Medulla oblongata (tissue), 1 donor: ENCODE results near the gene GFER.

Source experiments
- DNase-seq: peaks from one replicate; pipeline ENCODE4 v3.0.0-alpha.2; 2015; ENCODE audit errors: extremely low spot score

Gene GFER

GRCh38 chr16:1974157-1975070, 9.6 kb upstream of the GFER start:
- DNase-seq: no peak

DNA sequence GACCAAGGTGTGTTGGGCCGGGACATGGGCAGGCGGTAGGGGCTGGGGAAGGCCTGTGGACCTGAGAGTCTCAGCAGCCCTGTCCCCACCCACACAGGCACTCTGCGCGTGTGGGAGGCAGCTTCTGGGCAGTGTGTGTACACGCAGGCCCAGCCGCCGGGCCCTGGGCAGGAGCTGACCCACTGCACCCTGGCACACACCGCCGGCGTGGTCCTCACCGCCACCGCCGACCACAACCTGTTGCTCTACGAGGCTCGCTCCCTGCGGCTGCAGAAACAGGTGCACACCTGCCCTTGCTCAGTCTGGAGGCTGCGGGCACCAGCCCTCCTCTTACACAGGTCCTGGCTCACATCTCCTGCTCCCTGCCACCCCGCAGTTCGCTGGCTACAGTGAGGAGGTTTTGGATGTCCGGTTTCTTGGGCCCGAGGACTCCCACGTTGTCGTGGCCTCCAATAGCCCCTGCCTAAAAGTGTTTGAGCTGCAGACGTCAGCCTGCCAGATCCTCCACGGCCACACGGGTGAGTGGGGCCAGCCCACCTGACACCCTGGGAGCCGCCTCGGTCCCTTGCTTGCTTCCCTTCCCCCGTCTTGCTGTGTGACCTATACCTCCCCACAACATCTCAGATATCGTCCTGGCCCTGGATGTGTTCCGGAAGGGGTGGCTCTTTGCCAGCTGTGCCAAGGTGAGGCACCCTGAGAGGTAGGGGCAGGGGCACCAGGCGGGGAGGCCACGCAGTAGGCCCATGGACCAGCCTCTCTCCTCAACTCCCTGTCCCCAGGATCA, 8.4 kb upstream of the GFER start:
- no peak for DNase-seq

DNA sequence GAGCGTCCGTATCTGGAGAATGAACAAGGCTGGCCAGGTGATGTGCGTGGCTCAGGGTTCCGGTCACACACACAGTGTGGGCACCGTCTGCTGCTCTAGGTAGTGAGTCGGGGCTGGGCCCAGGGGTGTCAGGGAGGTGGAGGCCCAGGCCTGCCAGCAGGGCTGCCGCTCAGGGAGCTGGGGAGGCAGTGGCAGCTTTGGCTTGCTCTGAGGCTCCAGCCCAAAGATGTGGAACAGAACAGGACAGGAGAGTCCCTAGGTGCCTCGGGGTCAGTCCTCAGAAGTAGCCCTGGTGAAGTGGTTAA, 7.8 kb upstream of the GFER start:
- no peak for DNase-seq

DNA sequence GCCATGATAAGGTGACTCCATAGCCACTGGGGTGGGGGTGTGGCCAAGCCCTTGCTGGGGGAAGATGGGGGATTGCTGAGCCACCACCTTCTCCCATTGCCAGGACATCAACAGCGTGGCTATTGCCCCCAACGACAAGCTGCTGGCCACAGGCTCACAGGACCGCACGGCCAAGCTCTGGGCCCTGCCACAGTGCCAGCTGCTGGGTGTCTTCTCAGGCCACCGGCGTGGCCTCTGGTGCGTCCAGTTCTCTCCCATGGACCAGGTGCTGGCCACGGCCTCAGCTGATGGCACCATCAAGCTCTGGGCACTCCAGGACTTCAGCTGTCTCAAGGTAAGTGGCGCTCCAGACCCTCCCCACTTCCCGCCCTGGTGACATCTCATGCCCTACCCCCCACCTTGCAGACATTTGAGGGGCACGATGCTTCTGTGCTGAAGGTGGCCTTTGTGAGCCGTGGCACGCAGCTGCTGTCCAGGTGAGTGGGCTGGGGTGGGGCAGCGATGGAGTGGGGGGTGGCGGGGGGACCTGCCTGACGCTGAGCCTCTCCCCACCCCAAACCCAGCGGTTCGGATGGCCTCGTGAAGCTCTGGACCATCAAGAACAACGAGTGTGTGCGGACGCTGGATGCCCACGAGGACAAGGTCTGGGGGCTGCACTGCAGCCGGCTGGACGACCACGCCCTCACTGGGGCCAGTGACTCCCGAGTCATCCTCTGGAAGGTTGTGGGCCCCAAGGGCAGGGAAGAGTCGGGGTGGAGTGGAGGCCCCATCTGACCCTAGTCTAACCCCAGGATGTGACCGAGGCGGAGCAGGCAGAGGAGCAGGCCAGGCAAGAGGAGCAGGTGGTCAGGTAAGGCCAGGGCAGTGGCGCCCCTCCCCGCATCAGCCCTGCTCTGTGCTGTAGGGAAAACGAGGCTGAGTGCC, 6.8 kb upstream of the GFER start:
- no peak for DNase-seq

- DNase-seq: no peak
These were observed 6.1 kb upstream of the GFER start for GRCh38 chr16:1977875-1978268.

DNA sequence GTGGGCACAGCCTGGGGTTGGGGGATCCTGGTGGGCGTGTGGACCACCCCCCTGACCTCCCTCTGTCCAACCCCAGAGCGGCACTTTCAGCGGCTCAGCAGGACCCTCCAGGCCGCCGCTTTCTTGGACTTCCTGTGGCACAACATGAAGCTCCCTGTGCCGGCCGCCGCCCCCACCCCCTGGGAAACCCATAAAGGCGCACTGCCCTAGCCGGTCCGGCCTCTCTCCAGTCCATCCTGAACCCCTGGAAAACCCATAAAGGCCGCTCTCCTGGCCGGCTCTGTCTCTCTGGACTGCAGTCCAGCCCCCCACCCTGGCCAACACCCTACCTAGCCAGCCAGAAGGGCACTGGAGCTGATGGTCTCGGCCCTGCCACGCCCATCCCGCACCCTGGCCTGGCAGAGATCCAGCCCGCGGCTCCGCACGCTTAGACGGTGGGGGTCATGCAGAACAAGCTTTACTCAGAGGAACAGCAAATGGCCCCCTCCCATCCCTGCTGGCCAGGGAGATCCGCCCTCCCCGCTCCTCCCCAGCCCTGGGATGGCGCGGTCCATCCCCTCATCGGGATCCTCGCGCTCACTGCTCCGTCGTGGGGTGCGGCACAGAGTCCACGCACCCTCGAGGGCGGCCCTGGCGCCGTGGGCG, 5.4 kb upstream of the GFER start:
- no peak for DNase-seq

- DNase-seq: no peak
These were observed 4.5 kb upstream of the GFER start for GRCh38 chr16:1979271-1980029.

- no peak for DNase-seq
These were observed 3.8 kb upstream of the GFER start for GRCh38 chr16:1980030-1980769.

- DNase-seq: no peak
These were observed 3.3 kb upstream of the GFER start for GRCh38 chr16:1980770-1981087.

- no peak for DNase-seq
These were observed 2.6 kb upstream of the GFER start, which contains the start of gene NOXO1 for GRCh38 chr16:1981398-1981836. Gene NOXO1 (minus strand): TSS chr16:1981469. CDS start chr16:1981179, 290 bp downstream.

DNA sequence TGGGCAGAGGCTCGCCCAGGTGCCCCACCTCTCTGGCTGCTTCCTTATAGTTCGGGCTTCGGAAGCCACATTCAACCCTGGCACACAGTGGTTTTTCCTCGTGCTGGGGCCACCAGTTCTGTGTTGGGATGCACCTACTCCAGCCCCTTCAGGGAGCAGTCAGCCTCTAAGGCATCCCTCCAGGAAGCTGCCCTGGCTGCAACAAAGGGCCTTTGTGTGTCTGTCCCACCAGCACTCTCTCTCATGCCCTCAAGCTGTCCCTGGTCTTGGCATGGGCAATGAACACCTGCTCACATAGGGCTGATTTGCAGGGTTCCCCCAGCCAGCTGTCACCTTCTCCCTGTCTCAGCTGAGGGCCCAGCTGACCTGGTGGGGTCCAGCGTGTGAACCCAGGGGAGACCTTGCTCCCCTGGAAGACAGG, 2.0 kb upstream of the GFER start:
- DNase-seq: peak; percentile 63

DNA sequence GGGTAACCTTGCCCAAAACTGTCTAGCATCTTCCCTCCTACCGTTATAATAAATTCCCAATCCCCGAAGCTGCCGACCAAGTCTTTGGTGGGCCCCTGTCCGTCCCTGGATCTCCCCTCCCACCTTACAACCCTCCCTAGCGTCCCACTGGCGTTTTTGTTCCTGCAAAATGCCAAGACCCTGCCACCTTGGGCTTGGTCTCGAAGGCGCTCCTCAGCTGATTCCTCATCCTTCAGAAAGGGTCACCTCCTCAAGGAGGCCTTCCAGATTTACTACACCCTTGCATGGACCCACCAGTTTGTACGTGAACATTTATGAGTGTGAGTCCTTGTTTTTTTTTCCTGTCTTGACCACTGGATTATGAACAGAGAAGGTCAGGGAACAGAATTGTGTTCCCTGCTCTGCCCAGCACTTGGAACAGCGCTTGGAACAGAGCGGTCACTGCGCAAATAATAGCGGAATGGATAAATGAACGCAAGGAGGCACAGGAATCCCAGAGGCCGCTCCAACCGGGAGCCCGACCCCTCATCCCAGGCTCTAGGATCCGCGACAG, 926 bp upstream of the GFER start:
- DNase-seq: no peak

- DNase-seq: no peak
These were observed 593 bp downstream of the GFER start for GRCh38 chr16:1984347-1985225.

GRCh38 chr16:1985466-1986150, 1.6 kb downstream of the GFER start:
- DNase-seq: no peak

GRCh38 chr16:1987198-1987597, 3.2 kb downstream of the GFER start:
- no peak for DNase-seq

DNA sequence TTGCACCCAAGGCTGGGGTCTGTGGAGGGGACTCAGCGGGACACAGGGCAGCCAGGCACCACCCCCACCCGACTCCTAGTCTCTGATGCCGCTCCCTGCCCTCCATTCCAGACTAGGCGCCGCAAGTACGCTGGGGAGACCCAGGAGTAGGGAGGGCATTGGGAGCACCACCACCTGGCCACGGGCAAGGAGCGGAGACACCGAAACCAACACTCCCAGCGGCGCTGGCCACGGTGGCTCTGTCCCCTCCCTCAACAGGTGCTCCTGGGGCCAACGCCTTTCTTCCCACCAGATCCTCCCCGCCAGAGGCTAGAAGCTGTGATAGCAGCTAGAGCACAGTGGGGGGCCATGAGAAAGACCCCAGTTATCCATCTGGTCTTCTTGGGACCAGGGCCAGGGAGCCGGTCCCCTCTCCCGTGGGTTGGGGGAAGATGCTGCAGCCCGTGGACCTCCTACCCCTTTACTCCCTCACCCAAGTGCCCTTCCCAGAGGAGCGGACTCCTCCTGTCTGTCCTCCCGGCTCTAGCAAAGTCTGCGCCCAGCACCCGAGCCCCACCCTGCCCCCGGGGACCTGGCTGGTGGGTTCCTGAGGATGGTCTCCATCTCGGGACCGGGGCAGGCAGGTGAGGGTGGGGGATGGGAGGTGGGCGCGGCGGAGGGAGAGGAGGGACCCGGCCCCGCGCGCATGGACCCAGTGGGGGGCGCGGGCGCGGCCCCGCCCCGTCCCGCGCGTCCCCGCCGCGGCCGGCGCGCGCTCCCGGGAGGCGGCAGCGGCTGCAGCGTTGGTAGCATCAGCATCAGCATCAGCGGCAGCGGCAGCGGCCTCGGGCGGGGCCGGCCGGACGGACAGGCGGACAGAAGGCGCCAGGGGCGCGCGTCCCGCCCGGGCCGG, 5.5 kb downstream of the GFER start, which contains the start of gene SYNGR3:
Gene SYNGR3, plus strand, starts transcription at position 762 of the 892 bp plus-strand sequence. CDS start 133 bp downstream, outside the sequence.
- DNase-seq: no peak

DNA sequence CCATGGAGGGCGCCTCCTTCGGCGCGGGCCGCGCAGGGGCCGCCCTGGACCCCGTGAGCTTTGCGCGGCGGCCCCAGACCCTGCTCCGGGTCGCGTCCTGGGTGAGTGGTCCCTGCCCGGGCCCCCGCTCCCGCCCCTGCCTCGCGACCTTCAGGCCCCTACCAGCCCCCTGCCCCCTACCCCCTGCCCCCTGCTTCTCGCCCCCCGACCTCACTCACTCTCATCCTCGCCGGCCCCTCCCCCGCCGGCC, 6.0 kb downstream of the GFER start:
- DNase-seq: no peak
